ENCODE measurements around the gene CEP41. TPM values are rescaled to one million over a fixed set of nuclear protein-coding genes. Genes with fewer than 3 reads are reported as not detected.

CEP41 gene
- total and polyA plus RNA-seq, 3 donors from 2014 or later, result 59.0 to 209 (median 91.6) TPM

DNA sequence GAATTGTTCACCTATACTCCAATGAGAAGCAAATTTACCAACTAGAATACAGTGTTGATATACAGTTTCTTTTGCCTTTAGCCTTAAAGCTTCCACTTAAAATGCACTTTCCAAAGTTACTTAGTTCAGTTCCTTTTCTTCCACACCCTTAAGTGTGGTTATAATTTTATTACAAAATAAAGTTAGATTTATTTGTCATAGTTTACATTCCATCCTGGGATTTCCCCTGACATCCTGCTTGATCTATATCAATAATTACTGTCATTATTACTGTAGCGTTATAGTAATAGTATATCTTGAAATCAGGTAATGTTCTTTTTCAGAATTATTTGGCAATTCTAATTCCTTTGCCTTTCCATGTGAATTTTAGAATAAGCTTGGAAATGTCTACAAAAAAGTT lies 27.8 kb upstream of the CEP41 start:
- intact Hi-C loops (cut with DNase I; ENCODE audit: low total_unique reads), result no loop called here
- no peak overlapping the region for H3K27ac ChIP-seq
- H3K36me3 ChIP-seq (ENCODE audit: low read depth, missing control alignments), result no peaks in the 10 kb centered on the region
- no peak for DNase-seq
- no peaks in the 10 kb centered on the region for H3K9me3 ChIP-seq
- H3K27me3 ChIP-seq, result no peaks in the 10 kb centered on the region
- H3K4me1 ChIP-seq, result no peaks in the 10 kb centered on the region
- H3K4me3 ChIP-seq, result no peak overlapping the region
- no peak for TF ChIP-seq POLR2A (IDR thresholded peaks at IDR 0.05)
- TF ChIP-seq, protein P1, sequence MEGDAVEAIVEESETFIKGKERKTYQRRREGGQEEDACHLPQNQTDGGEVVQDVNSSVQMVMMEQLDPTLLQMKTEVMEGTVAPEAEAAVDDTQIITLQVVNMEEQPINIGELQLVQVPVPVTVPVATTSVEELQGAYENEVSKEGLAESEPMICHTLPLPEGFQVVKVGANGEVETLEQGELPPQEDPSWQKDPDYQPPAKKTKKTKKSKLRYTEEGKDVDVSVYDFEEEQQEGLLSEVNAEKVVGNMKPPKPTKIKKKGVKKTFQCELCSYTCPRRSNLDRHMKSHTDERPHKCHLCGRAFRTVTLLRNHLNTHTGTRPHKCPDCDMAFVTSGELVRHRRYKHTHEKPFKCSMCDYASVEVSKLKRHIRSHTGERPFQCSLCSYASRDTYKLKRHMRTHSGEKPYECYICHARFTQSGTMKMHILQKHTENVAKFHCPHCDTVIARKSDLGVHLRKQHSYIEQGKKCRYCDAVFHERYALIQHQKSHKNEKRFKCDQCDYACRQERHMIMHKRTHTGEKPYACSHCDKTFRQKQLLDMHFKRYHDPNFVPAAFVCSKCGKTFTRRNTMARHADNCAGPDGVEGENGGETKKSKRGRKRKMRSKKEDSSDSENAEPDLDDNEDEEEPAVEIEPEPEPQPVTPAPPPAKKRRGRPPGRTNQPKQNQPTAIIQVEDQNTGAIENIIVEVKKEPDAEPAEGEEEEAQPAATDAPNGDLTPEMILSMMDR (IDR thresholded peaks at IDR 0.05), result no peak
- 90 to 91% methylated on average over 1 of the region's 1 CpG for WGBS, 2 donors

DNA sequence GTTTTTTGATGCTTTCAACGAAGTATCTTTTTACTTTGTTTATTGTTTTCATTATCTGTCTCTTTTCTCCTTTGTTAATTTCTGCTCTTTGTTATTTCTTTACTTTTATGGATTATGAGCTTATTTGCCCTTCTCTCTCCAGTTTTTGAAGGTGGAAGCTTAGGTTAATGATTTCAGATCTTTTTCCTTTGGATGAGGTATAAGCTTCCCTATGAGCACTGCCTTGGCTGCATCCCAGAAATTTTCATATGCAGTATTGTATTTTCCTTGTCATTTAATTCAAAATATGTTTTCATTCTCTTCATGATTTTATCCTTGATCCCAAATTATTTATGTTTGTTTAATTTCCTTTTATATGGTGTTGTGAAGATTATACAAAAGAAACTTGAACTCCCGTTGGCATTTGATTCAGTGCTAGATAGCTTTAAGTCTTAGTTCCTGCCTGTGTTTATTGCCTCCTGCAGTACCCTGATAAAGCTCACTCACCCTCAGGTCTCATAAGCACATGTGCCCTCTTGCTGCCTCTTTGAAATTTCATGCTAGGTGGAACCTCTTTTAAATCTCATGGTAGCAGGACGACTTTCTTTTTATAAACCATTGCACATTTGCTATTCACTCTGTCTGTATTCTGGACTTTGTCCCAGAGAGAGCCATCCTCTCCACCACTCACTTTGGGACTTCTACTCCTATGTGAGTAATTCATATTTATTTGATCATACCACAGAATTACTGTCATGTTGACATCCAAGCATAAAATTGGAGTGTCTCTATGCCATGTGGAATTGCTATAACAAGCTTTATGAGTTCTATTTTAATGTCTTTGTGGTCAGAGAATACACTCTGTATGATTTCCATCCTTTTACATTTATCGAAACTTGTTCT lies 23.0 kb upstream of the CEP41 start:
- no peak for DNase-seq
- no peak overlapping the region for H3K4me3 ChIP-seq
- H3K9me3 ChIP-seq, result no peaks in the 10 kb centered on the region
- intact Hi-C loops (cut with DNase I; ENCODE audit: low total_unique reads), result no loop called here
- no peaks in the 10 kb centered on the region for H3K27me3 ChIP-seq
- no peak for TF ChIP-seq POLR2A (IDR thresholded peaks at IDR 0.05)
- TF ChIP-seq, protein P1 (IDR thresholded peaks at IDR 0.05), result no peak
- H3K4me1 ChIP-seq, result no peaks in the 10 kb centered on the region
- no peak overlapping the region for H3K27ac ChIP-seq
- WGBS, 2 donors, result 84 to 91% methylated on average over 4 of the region's 4 CpGs
- H3K36me3 ChIP-seq (ENCODE audit: low read depth, missing control alignments), result no peaks in the 10 kb centered on the region

DNA sequence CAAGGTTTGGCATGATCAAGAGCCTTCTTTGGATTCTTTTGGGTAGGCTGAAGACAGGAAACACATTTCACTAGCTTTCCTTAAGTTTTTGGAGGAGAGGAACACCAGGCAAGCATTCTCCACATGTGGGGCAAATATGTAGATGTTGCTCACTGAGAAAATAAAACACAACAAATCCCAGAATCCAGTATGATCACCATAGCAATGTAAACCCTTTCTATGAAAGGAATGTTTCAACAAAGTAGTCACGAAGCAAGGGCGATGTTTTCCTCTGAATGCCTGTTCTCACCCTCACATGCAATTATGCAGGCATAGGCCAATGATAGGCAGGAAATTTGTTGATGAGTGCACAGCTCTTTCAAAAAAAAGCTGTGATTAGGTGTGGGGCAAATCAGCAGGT lies 20.5 kb upstream of the CEP41 start:
- no peak for DNase-seq
- Histone ChIP-seq H3K36me3 (ENCODE audit: low read depth, missing control alignments) (no peaks in the 10 kb centered on the region), H3K4me3 (no peak overlapping the region), H3K9me3 (no peaks in the 10 kb centered on the region), H3K4me1 (no peaks in the 10 kb centered on the region), H3K27ac (no peak overlapping the region), H3K27me3 (no peaks in the 10 kb centered on the region)
- intact Hi-C loops (cut with DNase I; ENCODE audit: low total_unique reads), result no loop called here
- WGBS, 2 donors, result 71 to 76% methylated on average over 2 of the region's 2 CpGs
- TF ChIP-seq, protein P1 (IDR thresholded peaks at IDR 0.05), result no peak
- no peak for TF ChIP-seq POLR2A (IDR thresholded peaks at IDR 0.05)

DNA sequence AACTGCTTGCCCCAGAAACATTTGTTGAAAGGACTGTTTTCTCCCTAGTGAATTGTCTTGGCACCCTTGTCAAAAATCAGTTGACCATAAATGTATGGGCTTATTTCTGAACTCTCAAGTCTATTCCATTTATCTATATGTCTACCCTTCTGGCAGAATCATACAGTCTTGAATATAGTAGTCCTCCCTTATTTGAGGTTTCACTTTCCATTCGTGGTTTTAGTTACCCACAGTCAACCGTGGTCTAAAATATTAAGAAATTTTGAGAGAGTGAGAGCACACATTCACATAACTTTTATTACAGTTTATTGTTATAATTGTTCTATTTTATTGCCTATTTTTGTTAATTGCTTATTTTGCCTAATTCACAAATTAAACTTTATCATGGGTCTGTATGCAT lies 17.4 kb upstream of the CEP41 start:
- intact Hi-C loops (cut with DNase I; ENCODE audit: low total_unique reads), result no loop called here
- H3K9me3 ChIP-seq, result no peaks in the 10 kb centered on the region
- no peak for DNase-seq
- H3K27me3 ChIP-seq, result no peaks in the 10 kb centered on the region
- no peak overlapping the region for H3K27ac ChIP-seq
- no peak overlapping the region for H3K4me3 ChIP-seq
- WGBS, 2 donors, result 80 to 90% methylated on average over 2 of the region's 2 CpGs
- H3K36me3 ChIP-seq (ENCODE audit: low read depth, missing control alignments), result no peaks in the 10 kb centered on the region
- no peaks in the 10 kb centered on the region for H3K4me1 ChIP-seq
- TF ChIP-seq POLR2A (IDR thresholded peaks at IDR 0.05), result no peak
- TF ChIP-seq, protein P1 (IDR thresholded peaks at IDR 0.05), result no peak

DNA sequence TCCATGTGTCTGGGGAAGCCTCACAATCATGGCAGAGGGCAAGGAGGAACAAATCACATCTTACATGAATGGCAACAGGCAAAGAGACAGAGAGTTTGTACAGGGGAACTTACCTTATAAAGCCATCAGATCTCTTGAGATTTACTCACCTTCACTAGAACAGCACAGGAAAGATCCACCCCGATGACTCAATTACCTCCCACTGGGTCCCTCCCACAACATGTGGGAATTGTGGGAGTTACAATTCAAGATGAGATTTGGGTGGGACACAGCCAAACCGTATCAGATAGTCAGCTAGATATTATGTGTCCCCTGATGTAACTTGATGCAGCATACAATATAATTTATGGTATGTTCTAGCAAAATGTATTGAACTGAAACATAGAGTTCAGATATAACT lies 14.1 kb upstream of the CEP41 start:
- no peak for TF ChIP-seq POLR2A (IDR thresholded peaks at IDR 0.05)
- TF ChIP-seq, protein P1 (IDR thresholded peaks at IDR 0.05), result no peak
- Histone ChIP-seq H3K4me1 (no peaks in the 10 kb centered on the region), H3K9me3 (no peaks in the 10 kb centered on the region), H3K27ac (no peak overlapping the region), H3K36me3 (ENCODE audit: low read depth, missing control alignments) (no peaks in the 10 kb centered on the region), H3K27me3 (no peaks in the 10 kb centered on the region), H3K4me3 (no peak overlapping the region)
- intact Hi-C loops (cut with DNase I; ENCODE audit: low total_unique reads), result no loop called here
- 82 to 84% methylated on average over 2 of the region's 2 CpGs for WGBS, 2 donors
- DNase-seq, result no peak
